HEK293T (cell line): ENCODE measurements around the gene GDI1.

Experiments used
- CTCF ChIA-PET: fragments of 350-600 bp; formaldehyde crosslinking; extraction: SDS; loops from one replicate; lab custom pipeline; 2021; ENCODE audit warnings: antibody characterized with exemption, inconsistent platforms; lab: Yijun Ruan, JAX
- POLR2A ChIA-PET: fragments of 350-600 bp; formaldehyde crosslinking; extraction: SDS; loops from one replicate; lab custom pipeline; 2020; ENCODE audit warnings: antibody characterized with exemption, inconsistent platforms; lab: Yijun Ruan, JAX
- DNase-seq: peaks from one replicate; pipeline ENCODE4 v3.0.0; 2012; ENCODE audit warnings: mixed read lengths; ENCODE audit errors: extremely low spot score
- ARNT ChIP-seq: fragments of 450-650 bp; IDR thresholded peaks from 2 replicates; pipeline ENCODE4 v1.6.1; 2017; ENCODE audit warnings: mild to moderate bottlenecking
- BHLHE40 ChIP-seq: fragments of 450-650 bp; IDR thresholded peaks from 2 replicates; pipeline ENCODE4 v1.6.1; 2016; ENCODE audit warnings: mild to moderate bottlenecking, moderate library complexity, borderline replicate concordance
- CTBP1 ChIP-seq: fragments of 450-650 bp; IDR thresholded peaks from 2 replicates; pipeline ENCODE4 v1.6.1; 2016; ENCODE audit warnings: borderline replicate concordance
- ELF4 ChIP-seq: fragments of 450-650 bp; IDR thresholded peaks from 2 replicates; pipeline ENCODE4 v1.6.1; 2017; ENCODE audit warnings: antibody characterized with exemption
- FOXA1 ChIP-seq: fragments of 450-650 bp; IDR thresholded peaks from 2 replicates; pipeline ENCODE4 v1.6.1; 2016; ENCODE audit warnings: mild to moderate bottlenecking
- FOXK2 ChIP-seq: fragments of 450-650 bp; IDR thresholded peaks from 2 replicates; pipeline ENCODE4 v1.6.1; 2016; ENCODE audit warnings: mild to moderate bottlenecking
- FOXM1 ChIP-seq: fragments of 450-650 bp; IDR thresholded peaks from 2 replicates; pipeline ENCODE4 v1.6.1; 2017; ENCODE audit warnings: mild to moderate bottlenecking, borderline replicate concordance
- HDGF ChIP-seq: fragments of 450-650 bp; IDR thresholded peaks from 2 replicates; pipeline ENCODE4 v1.6.1; 2017; ENCODE audit warnings: antibody characterized with exemption, borderline replicate concordance
- L3MBTL2 ChIP-seq: fragments of 450-650 bp; conservative IDR thresholded peaks from 2 replicates; pipeline ENCODE4 v1.6.1; 2016; ENCODE audit warnings: mild to moderate bottlenecking
- LEF1 ChIP-seq: fragments of 450-650 bp; IDR thresholded peaks from 2 replicates; pipeline ENCODE4 v1.6.1; 2017; ENCODE audit warnings: mild to moderate bottlenecking, borderline replicate concordance
- NFRKB ChIP-seq: fragments of 450-650 bp; IDR thresholded peaks from 2 replicates; pipeline ENCODE4 v1.6.1; 2016; ENCODE audit warnings: mild to moderate bottlenecking, moderate library complexity
- PKNOX1 ChIP-seq: fragments of 450-650 bp; IDR thresholded peaks from 2 replicates; pipeline ENCODE4 v1.6.1; 2016
- SP1 ChIP-seq: fragments of 450-650 bp; IDR thresholded peaks from 2 replicates; pipeline ENCODE4 v1.6.1; 2017
- SUZ12 ChIP-seq: fragments of 450-650 bp; IDR thresholded peaks from 2 replicates; pipeline ENCODE4 v1.6.1; 2016; ENCODE audit warnings: mild to moderate bottlenecking
- TARDBP ChIP-seq: fragments of 450-650 bp; IDR thresholded peaks from 2 replicates; pipeline ENCODE4 v1.6.1; 2016
- ZNF384 ChIP-seq: fragments of 450-650 bp; IDR thresholded peaks from 2 replicates; pipeline ENCODE4 v1.6.1; 2016

GDI1 gene

GRCh38 chrX:154441984-154442707 lies 5.2 kb downstream of the GDI1 start:
- ChIA-PET POLR2A (interaction anchor here (0.7 to 1.7 kb wide), 9 partner anchors 9 to 47 kb away, joined by 3 to 6 read pairs (median 4); partner anchors contain the start of genes RPL10 and UBL4A), CTCF (no interaction called here)

GRCh38 chrX:154443479-154443910 lies 6.5 kb downstream of the GDI1 start:
- POLR2A ChIA-PET, result interaction anchor here (0.7 to 2.4 kb wide), 9 partner anchors 8 to 46 kb away, joined by 3 to 8 read pairs (median 4); partner anchors contain the start of gene ATP6AP1
- no peak for TF ChIP-seq BHLHE40
- no peak for TF ChIP-seq FOXK2
- TF ChIP-seq CTBP1, result no peak
- TF ChIP-seq FOXM1, result no peak
- TF ChIP-seq PKNOX1, result no peak
- no peak for TF ChIP-seq ZNF384
- no peak for TF ChIP-seq ARNT
- no peak for TF ChIP-seq ELF4
- no peak for TF ChIP-seq L3MBTL2
- no peak for TF ChIP-seq LEF1
- TF ChIP-seq SUZ12, result no peak
- no peak for TF ChIP-seq NFRKB
- no peak for TF ChIP-seq HDGF
- no peak for TF ChIP-seq FOXA1
- no peak for TF ChIP-seq TARDBP
- no peak for TF ChIP-seq SP1
- DNase-seq, result peak; percentile 31
- CTCF ChIA-PET, result interaction anchor here (0.5 kb wide), 1 partner anchor 18 kb away, joined by 8 read pairs; no protein-coding TSS in a partner anchor

More at GRCh38 chrX:154441984-154442707, 5.2 kb downstream of the GDI1 start:
- TF ChIP-seq NFRKB (no peak), SUZ12 (no peak), FOXM1 (no peak), PKNOX1 (no peak), TARDBP (no peak), ZNF384 (no peak), FOXA1 (no peak)
- no peak for DNase-seq

GRCh38 chrX:154443992-154444754 lies 7.2 kb downstream of the GDI1 start, which contains the start of gene FAM50A:
Gene FAM50A, plus strand, starts transcription at chrX:154444141. Its CDS starts 95 bp downstream, at chrX:154444236.
- DNase-seq, result peak; percentile 90
- ChIA-PET CTCF (no interaction called here), POLR2A (interaction anchor here (0.7 to 2.4 kb wide), 12 partner anchors 7 to 46 kb away, joined by 3 to 8 read pairs (median 4); partner anchors contain the start of genes ATP6AP1 and PLXNA3)
- no peak for TF ChIP-seq ELF4
- no peak for TF ChIP-seq BHLHE40
- TF ChIP-seq ZNF384, result no peak
- no peak for TF ChIP-seq FOXK2
- 0 out of 2 replicates have a peak, but pooled peaks have one; percentile 53 for TF ChIP-seq ARNT
- TF ChIP-seq FOXA1, result no peak
- TF ChIP-seq L3MBTL2, result no peak

GRCh38 chrX:154444755-154445246 lies 7.8 kb downstream of the GDI1 start:
- CTCF ChIA-PET, result no interaction called here
- DNase-seq, result no peak
- TF ChIP-seq LEF1 (no peak), HDGF (peak; percentile 58; the same call in 1 of the 2 replicates), NFRKB (no peak), ELF4 (no peak)
- POLR2A ChIA-PET, result interaction anchor here (0.7 to 2.4 kb wide), 9 partner anchors 9 to 47 kb away, joined by 3 to 8 read pairs (median 5); partner anchors contain the start of genes ATP6AP1, PLXNA3 and RPL10

GRCh38 chrX:154445776-154446175 lies 8.8 kb downstream of the GDI1 start:
- CTCF ChIA-PET, result no interaction called here
- no peak for TF ChIP-seq SUZ12
- TF ChIP-seq TARDBP, result no peak
- no peak for TF ChIP-seq FOXM1
- TF ChIP-seq BHLHE40, result no peak
- no peak for TF ChIP-seq SP1
- no peak for TF ChIP-seq PKNOX1
- TF ChIP-seq ZNF384, result no peak
- TF ChIP-seq ELF4, result no peak
- no peak for DNase-seq
- POLR2A ChIA-PET, result interaction anchor here (1.0 to 1.8 kb wide), 6 partner anchors 13 to 48 kb away, joined by 3 to 6 read pairs (median 4); partner anchors contain the start of gene RPL10
